T-helper 9 cell (primary cell): ENCODE measurements around the gene CCDC188.

Experiments used
- DNase-seq: peaks from one replicate; pipeline ENCODE4 v3.0.0-alpha.2; 2020

The CCDC188 gene

DNA sequence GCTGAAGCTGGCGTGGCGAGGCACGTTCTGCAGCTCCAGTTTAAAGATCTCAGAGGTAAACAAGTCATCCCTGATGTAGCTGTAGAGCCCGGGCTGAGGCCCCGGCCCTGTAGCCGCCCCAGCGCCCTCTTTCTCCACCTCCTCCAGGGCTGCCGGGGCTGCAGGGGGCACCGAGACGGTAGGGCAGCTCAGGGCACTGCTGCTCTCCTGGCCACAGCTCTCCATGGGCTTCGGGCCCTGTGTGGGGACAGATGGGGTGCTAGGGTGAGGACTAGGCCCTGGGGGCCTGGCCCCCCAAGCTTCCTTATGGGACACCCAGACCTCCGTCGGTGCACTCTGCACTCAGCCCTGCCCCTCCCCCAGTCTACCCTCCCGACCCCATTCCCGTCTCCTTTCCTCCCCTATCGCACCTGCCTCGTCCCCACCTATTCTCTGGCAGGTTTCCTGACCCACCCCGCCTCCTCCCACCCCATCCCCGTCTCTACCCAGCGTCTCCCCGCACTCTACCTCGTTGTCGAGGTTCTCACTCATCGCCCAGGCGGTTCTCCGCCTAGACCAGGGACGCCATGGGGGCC is 34.4 kb downstream of the CCDC188 start:
- no peak for DNase-seq

DNA sequence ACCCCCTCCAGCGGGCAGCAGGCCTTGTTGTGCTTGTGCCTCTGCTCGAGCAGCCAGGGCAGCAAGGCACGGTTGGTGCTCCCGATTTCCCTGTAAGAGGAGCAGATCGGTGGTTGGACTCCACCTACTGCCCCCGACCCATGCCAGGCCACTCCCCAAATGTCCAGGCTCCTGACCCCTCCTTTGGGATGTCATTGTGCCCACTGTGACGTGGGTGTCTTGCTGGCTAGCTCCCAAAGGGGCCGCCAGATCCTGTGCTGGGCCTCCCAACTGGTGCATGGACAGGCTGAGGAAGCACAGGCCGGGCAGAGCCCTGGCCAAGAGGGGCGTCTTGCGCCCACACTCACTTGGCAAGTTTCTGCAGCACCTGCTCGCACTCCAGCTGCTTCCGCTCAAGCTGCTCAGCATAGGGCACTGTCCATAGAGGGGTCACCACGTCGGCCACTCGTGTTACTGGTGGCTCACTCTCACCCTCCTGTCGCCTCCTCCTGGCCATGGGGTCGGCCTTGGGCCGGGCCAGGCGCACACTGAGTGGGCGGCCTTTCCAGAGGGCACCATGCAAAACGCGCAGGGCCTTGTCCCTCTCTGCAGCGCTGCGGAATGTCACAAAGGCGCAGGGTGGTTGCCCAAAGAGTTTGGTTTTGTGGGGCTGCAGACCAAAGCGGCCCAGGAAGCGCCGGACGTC is 35.0 kb downstream of the CCDC188 start, which contains the start of gene RANBP1:
RANBP1 (plus strand) TSS at position 414 of the 685 bp plus-strand sequence; CDS start at position 495, 81 bp downstream.
- no peak for DNase-seq

DNA sequence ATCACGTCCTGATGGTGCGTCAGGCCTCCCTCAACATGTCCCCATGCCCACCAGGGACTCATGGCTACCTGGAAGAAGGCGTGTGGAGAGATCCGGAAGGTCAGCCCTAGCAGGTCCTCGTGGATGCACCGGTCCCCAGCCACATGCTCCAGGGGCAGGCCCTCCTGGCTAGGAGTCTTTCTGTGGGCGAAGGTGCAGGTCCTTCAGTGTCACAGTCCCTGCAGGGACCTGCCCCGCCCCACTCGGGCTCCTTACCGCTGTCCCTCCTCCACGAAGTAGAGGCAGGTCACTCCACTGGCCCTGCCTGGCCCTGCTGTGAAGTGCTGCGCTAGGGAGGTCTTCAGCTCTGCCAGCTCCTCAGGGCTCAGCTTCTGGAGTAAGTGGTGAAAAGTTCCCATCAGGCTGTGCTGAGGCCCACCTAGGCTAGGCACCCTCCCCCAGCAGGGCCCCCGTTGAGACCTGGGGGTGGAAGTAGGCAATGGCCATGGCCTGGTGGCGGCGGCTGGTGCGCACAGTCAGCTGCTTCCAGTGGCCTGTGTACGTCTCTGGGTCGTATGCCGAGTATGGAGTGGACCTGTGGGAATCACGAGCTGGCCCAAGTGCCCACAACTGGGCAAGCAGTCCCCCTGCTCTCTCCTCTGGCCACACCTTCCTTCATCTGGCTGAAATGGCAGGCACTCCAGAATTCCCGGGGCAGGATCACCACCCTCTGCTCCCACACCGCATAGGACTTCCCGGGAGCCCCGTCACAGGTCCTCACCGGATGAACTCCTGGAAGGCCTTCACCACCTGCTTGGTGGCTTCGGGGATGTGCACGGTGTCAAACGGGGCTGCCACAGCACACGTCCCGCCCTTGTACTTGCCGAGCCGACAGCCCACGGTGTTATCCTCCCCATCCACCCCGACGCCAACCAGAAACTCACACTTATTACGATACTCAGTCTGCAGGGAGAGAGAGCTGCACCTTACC is 36.1 kb downstream of the CCDC188 start:
- no peak for DNase-seq

DNA sequence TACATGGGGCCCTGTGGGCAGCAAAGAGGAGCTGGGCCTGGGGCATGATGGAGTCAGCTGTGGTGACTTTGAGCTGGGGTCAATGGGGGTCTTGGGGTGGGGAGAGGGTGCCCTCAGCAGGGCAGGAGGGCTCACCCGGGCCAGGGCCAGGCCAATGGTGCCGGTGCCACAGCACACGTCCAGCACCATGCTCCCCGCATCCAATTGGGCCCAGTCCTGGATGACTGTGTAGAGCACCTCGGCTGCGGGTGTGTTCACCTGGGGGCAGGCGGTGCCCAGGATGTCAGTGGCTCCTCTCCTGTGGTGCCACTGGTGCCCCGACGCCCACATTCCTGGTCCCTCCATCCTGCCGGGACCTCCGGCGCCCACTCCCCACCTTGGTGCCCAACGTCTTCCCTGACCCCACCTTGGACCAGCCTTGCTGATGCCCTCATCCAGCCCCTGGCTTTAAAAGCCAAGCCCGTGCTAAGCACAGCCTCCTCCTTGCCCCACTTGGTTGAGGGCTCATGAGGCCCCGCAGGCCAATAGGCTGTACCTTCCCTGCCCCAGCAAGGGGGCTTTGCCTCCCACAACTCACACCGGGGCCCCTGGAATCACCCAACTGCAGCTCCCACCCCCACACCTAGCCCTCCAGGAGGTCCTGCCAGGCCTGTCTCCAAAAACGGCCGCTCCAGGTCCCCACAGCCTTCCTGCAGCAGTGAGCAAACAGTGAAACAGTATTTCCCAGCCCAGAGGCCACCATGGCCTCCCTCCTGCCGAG is 37.1 kb downstream of the CCDC188 start:
- DNase-seq = no peak

DNA sequence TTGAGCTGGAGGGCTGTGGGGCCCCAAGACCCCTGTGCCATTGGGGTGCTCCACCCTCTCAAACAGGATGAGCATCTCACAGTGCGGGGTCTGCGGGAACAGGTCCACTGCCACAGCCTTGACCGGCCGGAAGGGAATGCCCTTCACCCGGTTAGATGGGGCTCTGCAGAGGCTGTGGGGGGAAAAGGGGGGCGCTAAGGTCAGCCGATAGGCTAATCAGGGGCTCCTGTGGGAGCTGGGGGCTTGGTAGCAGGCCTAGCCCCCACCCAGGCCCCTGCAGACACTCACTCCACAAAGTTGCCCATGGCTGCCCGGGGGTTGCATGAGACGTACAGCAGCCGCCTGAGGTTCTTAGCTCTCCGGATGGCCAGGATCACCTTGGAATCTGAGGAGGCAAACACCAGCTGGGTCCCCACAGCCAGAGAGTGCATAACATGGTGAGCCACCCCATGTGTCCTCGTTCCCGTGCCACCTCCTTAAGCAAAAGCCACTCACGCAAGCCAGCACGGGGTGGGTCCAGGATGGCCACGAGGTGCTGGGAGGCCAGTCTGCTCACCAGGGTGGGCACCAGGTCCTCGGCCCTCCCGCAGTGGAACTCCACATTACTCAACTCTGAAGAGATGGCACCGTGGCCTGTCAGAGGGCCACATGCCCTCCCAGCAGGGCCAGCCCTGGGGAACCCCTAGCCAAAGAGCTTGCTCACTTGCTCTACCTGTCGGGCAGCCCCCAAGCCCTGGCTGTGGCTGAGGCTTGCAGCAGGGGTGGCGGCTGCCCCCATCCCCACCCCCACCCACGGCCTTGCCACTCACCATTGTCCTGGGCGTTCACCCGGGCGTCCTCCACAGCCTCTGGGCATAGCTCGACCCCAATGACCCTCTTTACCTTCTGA is 38.0 kb downstream of the CCDC188 start:
- no peak for DNase-seq

DNA sequence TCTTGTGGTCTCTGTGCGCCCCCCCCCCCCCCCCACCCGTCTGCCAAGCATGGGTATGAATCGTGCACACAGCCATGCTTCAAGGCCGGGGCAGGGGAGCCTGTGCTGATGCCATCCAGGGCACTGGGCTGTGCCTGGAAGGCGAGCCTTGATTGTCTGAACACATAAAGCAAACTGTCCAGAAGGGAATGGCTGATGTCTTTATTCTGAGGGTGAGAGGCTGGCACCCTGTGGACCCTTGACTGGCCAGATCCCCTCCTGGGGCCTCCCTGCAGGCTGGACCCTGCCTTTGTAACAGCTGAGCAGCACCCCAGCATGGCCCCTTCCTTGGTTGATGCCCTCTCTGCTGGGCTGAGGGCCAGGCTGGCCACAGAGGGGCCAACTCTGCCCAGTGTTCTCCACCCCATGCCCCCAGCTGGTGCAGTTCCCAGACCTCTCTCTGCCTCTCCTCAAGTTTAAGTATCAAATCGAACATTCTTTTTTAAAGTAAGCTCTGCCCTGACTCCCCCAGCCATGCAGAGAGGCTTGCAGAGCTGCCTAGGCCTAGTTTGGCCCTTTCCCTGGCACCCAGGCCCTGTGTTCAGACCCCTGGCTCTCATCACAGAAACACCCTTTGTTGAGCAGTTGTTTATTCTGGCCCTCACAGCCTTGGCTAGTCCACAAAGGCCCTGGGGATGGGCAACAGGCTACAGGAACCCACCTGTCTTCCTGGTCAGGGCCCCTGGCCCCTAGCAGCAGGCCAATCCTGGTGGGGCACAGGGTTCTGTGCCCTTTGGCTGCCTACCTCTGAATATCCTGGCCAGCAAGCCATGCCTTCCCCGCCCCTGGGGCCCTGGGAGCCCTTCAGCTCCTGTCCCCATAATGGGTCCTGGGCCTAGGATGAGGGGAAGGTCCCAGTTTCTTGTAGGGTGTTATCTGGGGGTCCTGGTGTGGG is 38.9 kb downstream of the CCDC188 start:
- DNase-seq = no peak

DNA sequence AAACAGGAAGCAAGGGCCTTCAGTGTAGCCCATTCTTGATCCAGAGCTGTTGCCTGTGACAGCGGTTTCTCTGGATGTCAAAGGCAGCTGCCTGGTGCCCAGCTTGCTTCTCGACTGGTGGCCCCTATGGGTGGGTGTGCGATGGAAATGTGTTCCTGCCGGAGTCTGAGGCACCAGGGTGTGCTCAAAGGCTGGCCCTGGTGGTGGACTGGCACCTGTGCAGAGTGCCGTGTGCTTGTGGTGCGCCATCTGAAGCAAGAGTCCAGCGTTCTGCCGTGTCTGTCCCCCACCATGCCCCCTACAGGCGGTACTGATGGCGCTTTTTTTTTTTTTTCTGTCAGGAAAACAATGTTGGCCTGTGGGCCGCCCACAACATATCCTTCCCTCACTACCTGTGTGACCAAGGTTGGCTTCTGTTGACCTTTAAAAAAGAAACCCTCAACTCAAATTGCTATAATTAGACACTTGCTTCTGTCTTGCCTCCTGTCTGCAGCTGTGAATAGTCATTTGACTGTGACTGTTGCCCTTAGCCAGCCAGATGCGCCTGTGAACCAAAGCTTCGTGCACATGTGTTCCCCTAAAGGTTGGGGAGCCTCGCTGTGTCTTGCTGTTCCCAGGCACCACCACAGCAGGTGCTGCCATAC is 39.7 kb downstream of the CCDC188 start:
- no peak for DNase-seq

DNA sequence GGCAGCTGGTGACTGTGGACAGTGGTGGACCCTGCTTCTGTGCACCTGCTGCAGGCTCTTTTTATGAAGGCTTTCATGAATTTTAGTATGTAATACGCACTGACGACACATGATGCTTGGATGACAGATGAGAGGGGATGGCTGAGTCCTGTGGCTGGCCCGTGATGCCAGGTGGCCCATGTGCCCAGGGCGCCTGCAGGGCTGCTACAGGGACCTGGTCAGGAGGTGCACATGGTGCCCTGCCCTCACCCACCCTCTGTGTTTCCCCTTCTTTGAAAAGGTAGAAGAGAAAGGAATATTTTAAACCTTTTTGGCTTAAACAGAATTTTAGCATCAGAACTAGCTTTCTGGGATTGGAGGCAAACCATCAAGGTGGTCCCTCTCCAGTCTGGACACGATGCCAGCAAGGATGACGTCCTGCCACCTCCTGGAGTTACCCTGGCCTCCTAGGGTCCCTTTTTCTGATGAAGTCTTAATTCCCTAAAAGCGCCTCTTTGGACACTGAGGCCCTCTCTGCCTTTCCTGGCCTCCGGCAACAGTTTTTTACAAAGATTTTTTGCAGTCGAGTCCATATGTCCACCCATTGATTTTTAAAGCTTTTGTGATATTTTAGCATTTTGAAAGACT is 40.4 kb downstream of the CCDC188 start:
- DNase-seq = no peak

DNA sequence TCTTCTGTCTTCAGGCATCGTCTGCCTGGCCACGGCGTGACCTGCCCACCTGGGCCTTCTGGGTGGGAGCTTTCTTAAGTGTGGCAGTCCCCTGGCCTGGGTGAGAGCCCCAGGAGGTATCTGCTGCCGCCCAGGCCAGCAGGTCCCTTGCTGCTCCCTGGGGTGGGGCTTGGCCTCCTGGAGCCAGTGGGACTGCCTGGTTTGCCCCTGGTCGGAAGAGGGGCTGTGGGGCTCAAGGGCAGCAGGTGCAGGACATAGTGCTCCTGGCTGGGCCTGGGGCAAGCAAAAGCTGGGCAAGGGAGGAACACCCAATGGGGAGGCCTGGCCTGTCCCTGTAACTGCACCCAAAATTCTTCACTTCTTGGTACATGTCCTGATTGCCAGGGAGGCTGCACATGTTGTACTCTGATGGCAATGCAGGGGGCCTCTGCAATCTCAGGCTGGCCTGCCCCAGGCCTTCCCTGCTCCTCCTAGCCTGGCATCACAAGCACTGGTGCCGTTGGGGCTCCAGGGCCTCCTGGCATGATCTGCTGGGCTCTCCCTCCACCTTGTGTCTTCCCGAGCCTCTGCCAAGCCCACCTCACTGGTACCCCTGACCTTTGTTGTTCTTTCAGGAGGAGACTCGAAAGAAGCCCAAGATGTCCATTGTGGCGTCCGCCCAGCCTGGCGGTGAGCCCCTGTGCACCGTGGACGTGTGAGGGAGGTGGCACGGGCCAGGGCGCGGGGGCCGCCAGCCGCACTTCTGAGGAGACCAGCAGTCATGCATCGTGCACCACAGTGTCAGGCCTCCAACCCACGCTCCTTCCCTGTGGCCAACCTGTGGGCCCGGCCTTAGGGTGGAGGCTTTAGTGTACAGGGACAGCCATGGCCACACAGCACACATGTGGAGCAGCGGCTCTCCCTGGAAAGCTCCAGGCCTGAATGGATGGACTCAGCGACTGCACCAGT is 41.2 kb downstream of the CCDC188 start:
- no peak for DNase-seq

DNA sequence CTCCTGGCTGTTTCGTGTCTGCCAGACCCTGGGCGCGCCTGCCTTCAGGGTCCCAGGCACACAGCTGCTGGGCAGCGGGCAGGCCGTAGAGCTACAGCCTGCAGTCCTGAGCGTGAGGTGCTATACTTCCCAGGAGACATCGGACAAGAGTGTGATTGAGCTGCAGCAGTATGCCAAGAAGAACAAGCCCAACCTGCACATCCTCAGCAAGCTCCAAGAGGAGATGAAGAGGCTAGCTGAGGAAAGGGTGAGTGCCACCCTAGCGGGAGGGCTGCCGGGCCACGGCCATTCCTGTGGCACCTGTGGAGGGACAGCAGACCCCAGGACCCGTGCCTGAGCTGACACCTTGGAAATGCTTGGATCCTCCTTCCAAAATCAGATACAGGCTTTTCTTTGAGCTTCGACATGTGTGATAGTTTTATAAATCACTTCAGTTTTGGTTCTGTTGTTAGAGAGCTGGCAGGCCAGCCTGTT is 42.1 kb downstream of the CCDC188 start:
- no peak for DNase-seq

DNA sequence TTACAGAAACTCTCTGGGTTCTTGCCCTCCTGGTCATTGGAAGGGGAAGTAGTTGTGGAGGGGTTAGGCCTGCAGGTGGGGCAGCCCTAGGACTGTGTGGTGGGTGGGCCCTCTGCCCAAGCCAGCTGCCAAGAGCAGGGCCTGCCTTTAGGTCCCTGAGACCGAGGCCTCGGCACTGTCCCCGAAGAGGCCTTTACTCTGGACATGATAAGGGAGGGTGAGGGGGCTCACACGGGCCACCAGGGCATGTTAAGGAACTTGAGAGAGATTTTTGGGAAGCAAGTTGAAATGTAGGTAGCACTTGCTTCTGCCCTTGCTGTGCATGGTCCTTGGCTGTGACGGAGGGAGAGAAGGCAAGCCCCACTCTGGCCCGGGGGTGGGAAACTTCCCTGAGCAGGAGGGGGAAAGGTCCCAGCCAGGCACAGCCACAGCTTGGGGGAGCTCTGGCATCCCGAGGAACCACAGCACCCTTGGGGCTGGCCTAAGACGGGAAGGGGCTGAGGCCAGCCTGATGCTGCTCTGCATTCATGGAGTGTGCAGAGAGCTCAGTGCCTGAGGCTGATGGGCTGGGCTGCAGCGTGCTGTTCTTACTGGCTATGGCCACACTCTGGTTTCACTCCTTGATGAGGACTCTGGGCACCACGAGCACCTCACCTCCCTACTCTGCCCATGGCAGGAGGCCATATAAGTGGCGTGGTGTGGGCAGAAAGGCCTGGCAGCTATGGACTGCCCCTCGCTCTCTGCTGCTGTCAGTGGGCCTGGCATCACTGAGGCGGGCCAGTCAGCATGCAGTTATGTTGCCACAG is 42.7 kb downstream of the CCDC188 start:
- DNase-seq = no peak

DNA sequence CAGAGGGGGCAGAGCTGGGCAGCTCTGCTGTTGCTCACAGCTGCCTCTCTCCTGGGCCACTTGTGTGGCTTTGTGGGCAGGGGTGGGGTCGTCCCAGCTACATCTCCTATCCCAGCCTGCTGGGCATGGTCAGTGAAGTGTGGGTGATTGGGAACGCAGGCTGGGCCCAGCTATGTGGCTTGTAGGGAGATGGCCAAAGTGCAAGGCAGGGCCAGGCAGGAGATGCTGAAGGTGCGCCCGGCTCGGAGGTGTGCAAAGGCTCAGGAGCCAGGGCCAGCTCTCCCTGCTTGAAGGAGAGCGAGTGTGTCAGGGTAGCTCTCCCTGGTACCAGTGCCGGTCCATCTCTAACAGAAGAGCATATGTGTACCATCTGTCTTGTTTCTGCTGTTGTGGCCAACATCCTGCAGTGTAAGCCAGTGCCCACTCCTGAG is 43.4 kb downstream of the CCDC188 start:
- DNase-seq = no peak

DNA sequence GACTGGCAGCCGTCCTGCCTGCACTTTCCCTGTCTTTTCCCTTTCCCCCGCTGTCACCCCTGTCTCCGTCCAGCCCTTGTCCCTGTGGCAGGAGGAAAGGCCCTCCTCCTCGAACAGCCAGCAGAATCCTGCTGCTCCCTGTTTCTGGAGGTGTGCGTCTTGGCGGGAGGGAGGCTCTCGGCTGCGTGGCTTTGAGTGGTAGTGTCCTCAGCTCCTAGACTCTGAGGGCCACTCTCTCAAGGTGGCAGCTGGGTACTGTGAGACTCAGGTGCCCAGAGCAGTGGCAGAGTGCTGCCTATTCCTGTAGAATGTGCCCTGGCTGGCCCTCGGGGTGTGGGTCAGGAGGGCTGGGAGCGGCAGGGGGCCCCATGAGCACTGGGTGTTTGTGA is 44.0 kb downstream of the CCDC188 start:
- DNase-seq = no peak

DNA sequence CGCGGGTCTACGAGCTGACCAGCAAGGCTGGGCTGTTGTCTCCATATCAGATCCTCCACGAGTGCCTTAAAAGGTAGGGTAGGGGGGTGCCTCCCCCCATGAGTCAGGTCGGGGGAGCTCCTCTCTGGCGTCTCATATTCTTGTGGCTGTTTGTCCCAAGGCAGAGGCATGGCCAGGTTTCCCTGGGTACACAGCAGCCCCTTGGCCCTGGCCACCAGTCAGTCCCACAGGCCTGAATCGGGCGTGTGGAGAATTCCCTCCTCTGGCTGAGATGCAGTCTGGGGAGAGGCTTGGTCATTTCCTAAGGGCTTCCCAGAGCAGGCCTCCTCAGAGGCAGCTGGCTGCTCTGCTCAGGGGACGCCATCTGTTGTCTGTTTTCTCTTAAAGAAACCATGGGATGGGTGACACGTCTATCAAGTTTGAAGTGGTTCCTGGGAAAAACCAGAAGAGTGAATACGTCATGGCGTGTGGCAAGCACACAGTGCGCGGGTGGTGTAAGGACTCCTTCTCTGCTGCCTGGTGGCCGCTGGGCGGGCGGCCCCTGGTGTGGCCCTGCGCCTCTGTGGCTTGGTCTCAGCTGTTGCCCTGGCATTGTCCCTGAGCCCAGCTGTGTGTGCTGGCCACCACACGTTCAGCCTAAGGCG is 44.5 kb downstream of the CCDC188 start:
- no peak for DNase-seq

DNA sequence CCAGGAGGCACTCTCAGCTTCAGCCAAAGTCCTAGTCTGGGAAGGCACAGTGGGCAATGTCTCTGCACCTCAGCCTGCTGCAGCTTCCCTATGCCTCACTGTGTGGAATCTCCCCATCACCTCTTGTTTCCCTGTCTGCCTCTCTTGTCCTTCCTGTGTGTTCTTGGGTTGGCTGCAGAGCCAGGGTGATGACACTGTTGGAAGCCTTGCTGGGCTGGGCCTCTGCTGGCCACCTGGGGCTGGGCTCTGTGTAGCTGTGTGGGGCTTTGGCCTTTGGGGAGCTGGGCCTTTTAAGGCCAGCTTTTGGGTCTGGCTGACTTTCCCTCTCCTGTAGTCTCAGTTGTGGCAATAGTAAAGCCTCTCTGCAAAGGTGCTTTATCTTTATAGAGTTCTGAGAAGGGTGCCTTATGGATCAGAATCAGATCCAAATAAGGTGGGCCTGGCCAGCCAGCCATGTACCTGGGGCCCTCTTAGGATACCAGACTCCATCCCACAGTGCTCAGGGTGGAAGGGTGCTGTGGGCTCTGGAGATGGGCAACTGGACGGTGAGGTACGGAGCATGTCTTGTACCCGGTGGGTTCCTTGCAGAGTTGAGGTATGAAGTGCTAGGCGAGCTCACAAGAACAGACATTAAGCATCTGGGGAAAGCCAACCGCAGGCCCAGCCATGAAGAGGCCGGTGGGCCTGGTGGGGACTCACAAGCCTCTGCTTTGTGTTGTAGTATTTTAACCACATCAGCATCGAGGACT is 45.2 kb downstream of the CCDC188 start:
- DNase-seq = no peak

DNA sequence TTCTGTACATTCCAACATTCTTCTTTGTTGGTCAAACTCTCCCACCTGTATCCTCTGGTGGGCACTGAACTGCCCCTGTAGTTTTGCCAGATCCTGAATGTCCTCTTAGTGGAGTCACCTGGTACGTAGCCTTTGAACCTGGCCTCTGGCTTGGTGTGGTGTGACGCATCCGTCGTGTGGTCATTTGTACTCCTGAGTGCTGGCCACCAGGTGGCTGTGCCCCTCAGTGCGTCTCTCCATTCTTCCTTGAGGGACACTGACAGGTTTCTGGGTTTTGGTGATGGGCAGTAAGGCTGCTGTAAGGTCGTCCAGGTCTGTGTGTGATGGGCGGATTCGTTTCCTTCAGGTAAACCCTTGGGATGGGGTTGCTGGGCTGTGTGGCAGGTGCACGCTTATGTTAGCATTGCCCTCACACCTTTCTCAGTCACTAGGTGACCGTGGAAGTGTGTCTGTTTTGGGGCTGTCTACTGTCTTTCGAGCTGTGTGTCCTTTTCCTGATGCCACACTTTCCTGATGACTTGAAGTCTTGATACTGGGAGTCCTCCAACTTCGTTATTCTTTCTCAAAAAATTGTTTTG is 48.6 kb downstream of the CCDC188 start:
- DNase-seq = no peak
